Ishikawa (cell line): ENCODE measurements around the gene SIT1.

ENCODE experiments used
- CEBPB ChIP-seq: IDR thresholded peaks from 2 replicates; pipeline ENCODE4 v1.6.1; 2012
- CREB1 ChIP-seq: IDR thresholded peaks from 2 replicates; pipeline ENCODE4 v1.6.1; 2012; ENCODE audit warnings: low read depth
- EGR1 ChIP-seq: IDR thresholded peaks from 2 replicates; pipeline ENCODE4 v1.6.1; 2012
- EP300 ChIP-seq: IDR thresholded peaks from 2 replicates; pipeline ENCODE4 v1.6.1; 2012; ENCODE audit warnings: borderline replicate concordance
- FOXM1 ChIP-seq: IDR thresholded peaks from 2 replicates; pipeline ENCODE4 v1.6.1; 2012; ENCODE audit warnings: low read depth, borderline replicate concordance
- MAX ChIP-seq: IDR thresholded peaks from 2 replicates; pipeline ENCODE4 v1.6.1; 2012
- NFIC ChIP-seq: IDR thresholded peaks from 2 replicates; pipeline ENCODE4 v1.6.1; 2012
- RAD21 ChIP-seq: IDR thresholded peaks from 2 replicates; pipeline ENCODE4 v1.6.1; 2012; ENCODE audit warnings: low read depth
- REST ChIP-seq: IDR thresholded peaks from 2 replicates; pipeline ENCODE4 v1.6.1; 2012; ENCODE audit warnings: low read depth, mild to moderate bottlenecking
- TAF1 ChIP-seq: IDR thresholded peaks from 2 replicates; pipeline ENCODE4 v1.6.1; 2012; ENCODE audit warnings: low read depth, mild to moderate bottlenecking
- TCF12 ChIP-seq: IDR thresholded peaks from 2 replicates; pipeline ENCODE4 v1.6.1; 2012; ENCODE audit warnings: low read depth
- TEAD4 ChIP-seq: IDR thresholded peaks from 2 replicates; pipeline ENCODE4 v1.6.1; 2012
- USF1 ChIP-seq: IDR thresholded peaks from 2 replicates; pipeline ENCODE4 v1.6.1; 2012
- YY1 ChIP-seq: IDR thresholded peaks from 2 replicates; pipeline ENCODE4 v1.6.1; 2012; ENCODE audit warnings: low read depth
- ZBTB7A ChIP-seq: IDR thresholded peaks from 2 replicates; pipeline ENCODE4 v1.6.1; 2012; ENCODE audit warnings: low read depth

The SIT1 gene

GRCh38 chr9:35627575-35627974, 23.2 kb downstream of the SIT1 start:
- TF ChIP-seq CEBPB (no peak), CREB1 (no peak), NFIC (no peak), YY1 (no peak), TCF12 (no peak), EP300 (no peak), TAF1 (no peak), ZBTB7A (no peak), FOXM1 (no peak), RAD21 (no peak), MAX (no peak), USF1 (no peak), EGR1 (no peak), TEAD4 (no peak), REST (no peak)

GRCh38 chr9:35619800-35620158, 31.0 kb downstream of the SIT1 start:
- no peak for TF ChIP-seq USF1
- no peak for TF ChIP-seq NFIC
- no peak for TF ChIP-seq EGR1
- TF ChIP-seq FOXM1: no peak
- TF ChIP-seq REST: no peak
- no peak for TF ChIP-seq CREB1
- TF ChIP-seq ZBTB7A: no peak
- TF ChIP-seq TAF1: no peak
- TF ChIP-seq CEBPB: no peak

GRCh38 chr9:35618854-35619799, 31.6 kb downstream of the SIT1 start:
- no peak for TF ChIP-seq CEBPB
- no peak for TF ChIP-seq ZBTB7A
- no peak for TF ChIP-seq USF1
- TF ChIP-seq FOXM1: no peak
- TF ChIP-seq MAX: no peak
- TF ChIP-seq CREB1: no peak
- no peak for TF ChIP-seq EP300
- no peak for TF ChIP-seq TAF1
- TF ChIP-seq REST: no peak
- no peak for TF ChIP-seq TCF12
- TF ChIP-seq YY1: no peak
- TF ChIP-seq EGR1: no peak
- TF ChIP-seq NFIC: no peak
- TF ChIP-seq TEAD4: no peak
- TF ChIP-seq RAD21: no peak
